ENCODE results near the gene CAPN15. TPM values are rescaled to one million over a fixed set of nuclear protein-coding genes. Genes with fewer than 3 reads are reported as not detected.

The CAPN15 gene
- total RNA-seq, 6 donors from 2014 or later: 27.3 to 84.5 (median 66.1) TPM

- DNase-seq (peak; percentile 63 to 93), ATAC-seq (ENCODE audit: low FRiP score in 2 of 2) (peak; percentile 35 to 80)
- Histone ChIP-seq H3K4me3 (peak overlapping the region in 1 of 4 donors; percentile 8), H3K27ac (no peak overlapping the region), H3K36me3 (peaks cover 3 to 53% (median 36%) of the 10 kb centered on the region in 4 donors), H3K9me3 (no peaks in the 10 kb centered on the region), H3K27me3 (no peaks in the 10 kb centered on the region), H3K4me1 (peaks cover 0 to 13% (median 0%) of the 10 kb centered on the region in 4 donors)
- WGBS, 2 donors: 73 to 74% methylated on average over 41 to 55 of the region's 60 CpGs
- peak in 4 of 6 experiments; percentile 42 to 67 (median 56) for TF ChIP-seq CTCF (IDR thresholded peaks at IDR 0.05)
- no peak for TF ChIP-seq EP300 (IDR thresholded peaks at IDR 0.05)
- no peak for TF ChIP-seq POLR2A (IDR thresholded peaks at IDR 0.05)
Observed at GRCh38 chr16:546909-547770, 19.6 kb downstream of the CAPN15 start.

- no peak overlapping the region for H3K27ac ChIP-seq
- WGBS, 2 donors: 93 to 100% methylated on average over 1 to 21 of the region's 21 CpGs
- DNase-seq (no peak), ATAC-seq (ENCODE audit: low FRiP score in 2 of 2) (no peak)
- H3K36me3 ChIP-seq: peaks cover 9 to 66% (median 48%) of the 10 kb centered on the region in 4 donors
- no peaks in the 10 kb centered on the region for H3K9me3 ChIP-seq
- TF ChIP-seq EP300 (IDR thresholded peaks at IDR 0.05): no peak
- no peak for TF ChIP-seq POLR2AphosphoS5 (IDR thresholded peaks at IDR 0.05)
- TF ChIP-seq POLR2A (IDR thresholded peaks at IDR 0.05): no peak
- no peak for TF ChIP-seq CTCF (IDR thresholded peaks at IDR 0.05)
- H3K4me1 ChIP-seq: peaks cover 0 to 13% (median 0%) of the 10 kb centered on the region in 4 donors
- H3K27me3 ChIP-seq: no peaks in the 10 kb centered on the region
- H3K4me3 ChIP-seq: no peak overlapping the region
Observed at GRCh38 chr16:548586-548985, 21.1 kb downstream of the CAPN15 start.

GRCh38 chr16:549544-550263 lies 22.2 kb downstream of the CAPN15 start:
- Histone ChIP-seq H3K4me1 (peaks cover 0 to 13% (median 0%) of the 10 kb centered on the region in 4 donors), H3K27me3 (no peaks in the 10 kb centered on the region), H3K4me3 (no peak overlapping the region), H3K9me3 (no peaks in the 10 kb centered on the region), H3K27ac (no peak overlapping the region), H3K36me3 (peaks cover 9 to 72% (median 55%) of the 10 kb centered on the region in 4 donors)
- WGBS, 2 donors: 96 to 97% methylated on average over 11 to 50 of the region's 54 CpGs
- DNase-seq: no peak
- TF ChIP-seq POLR2AphosphoS5 (IDR thresholded peaks at IDR 0.05): no peak
- ATAC-seq (ENCODE audit: low FRiP score in 2 of 2): no peak

GRCh38 chr16:551210-551609 lies 23.7 kb downstream of the CAPN15 start:
- peaks cover 9 to 66% (median 53%) of the 10 kb centered on the region in 4 donors for H3K36me3 ChIP-seq
- no peak for TF ChIP-seq POLR2A (IDR thresholded peaks at IDR 0.05)
- no peak for TF ChIP-seq CTCF (IDR thresholded peaks at IDR 0.05)
- no peak for TF ChIP-seq POLR2AphosphoS5 (IDR thresholded peaks at IDR 0.05)
- TF ChIP-seq EP300 (IDR thresholded peaks at IDR 0.05): no peak
- H3K4me3 ChIP-seq: no peak overlapping the region
- DNase-seq: no peak
- no peak for ATAC-seq (ENCODE audit: low FRiP score in 2 of 2)
- no peak overlapping the region for H3K27ac ChIP-seq
- 93 to 99% methylated on average over 15 to 26 of the region's 28 CpGs for WGBS, 2 donors
- H3K27me3 ChIP-seq: no peaks in the 10 kb centered on the region
- H3K9me3 ChIP-seq: no peaks in the 10 kb centered on the region
- peaks cover 0 to 13% (median 0%) of the 10 kb centered on the region in 4 donors for H3K4me1 ChIP-seq

- H3K36me3 ChIP-seq: peaks cover 9 to 60% (median 53%) of the 10 kb centered on the region in 4 donors
- H3K9me3 ChIP-seq: no peaks in the 10 kb centered on the region
- H3K4me1 ChIP-seq: peaks cover 0 to 7% (median 0%) of the 10 kb centered on the region in 4 donors
- ATAC-seq (ENCODE audit: low FRiP score in 2 of 2): no peak
- 92 to 99% methylated on average over 11 to 15 of the region's 35 CpGs for WGBS, 2 donors
- no peaks in the 10 kb centered on the region for H3K27me3 ChIP-seq
- no peak overlapping the region for H3K4me3 ChIP-seq
- TF ChIP-seq POLR2AphosphoS5 (IDR thresholded peaks at IDR 0.05): no peak
- DNase-seq: no peak
- no peak overlapping the region for H3K27ac ChIP-seq
Observed at GRCh38 chr16:552171-552570, 24.7 kb downstream of the CAPN15 start.
